ENCODE measurements around the gene SPARC.

DNA sequence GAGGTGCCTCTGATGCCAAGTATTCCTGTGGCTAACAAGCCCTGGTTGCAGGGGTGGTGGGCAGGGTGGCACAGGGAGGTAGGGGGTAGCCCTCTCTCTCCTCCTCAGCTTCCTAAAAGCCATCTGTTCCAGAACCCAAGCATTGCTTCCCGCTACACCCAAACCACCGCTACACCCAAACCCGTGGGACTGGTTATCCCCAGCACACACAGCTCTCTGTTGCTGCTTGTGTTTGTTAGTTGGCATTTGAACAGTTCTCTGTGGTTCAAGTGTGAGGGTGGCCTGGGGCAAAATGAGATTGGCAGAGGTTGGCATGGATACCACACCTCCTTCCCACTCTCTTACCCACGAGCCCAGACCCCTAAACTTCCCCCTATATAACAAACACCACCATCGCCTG, 40.4 kb downstream of the SPARC start:
- TF ChIP-seq, protein P1, sequence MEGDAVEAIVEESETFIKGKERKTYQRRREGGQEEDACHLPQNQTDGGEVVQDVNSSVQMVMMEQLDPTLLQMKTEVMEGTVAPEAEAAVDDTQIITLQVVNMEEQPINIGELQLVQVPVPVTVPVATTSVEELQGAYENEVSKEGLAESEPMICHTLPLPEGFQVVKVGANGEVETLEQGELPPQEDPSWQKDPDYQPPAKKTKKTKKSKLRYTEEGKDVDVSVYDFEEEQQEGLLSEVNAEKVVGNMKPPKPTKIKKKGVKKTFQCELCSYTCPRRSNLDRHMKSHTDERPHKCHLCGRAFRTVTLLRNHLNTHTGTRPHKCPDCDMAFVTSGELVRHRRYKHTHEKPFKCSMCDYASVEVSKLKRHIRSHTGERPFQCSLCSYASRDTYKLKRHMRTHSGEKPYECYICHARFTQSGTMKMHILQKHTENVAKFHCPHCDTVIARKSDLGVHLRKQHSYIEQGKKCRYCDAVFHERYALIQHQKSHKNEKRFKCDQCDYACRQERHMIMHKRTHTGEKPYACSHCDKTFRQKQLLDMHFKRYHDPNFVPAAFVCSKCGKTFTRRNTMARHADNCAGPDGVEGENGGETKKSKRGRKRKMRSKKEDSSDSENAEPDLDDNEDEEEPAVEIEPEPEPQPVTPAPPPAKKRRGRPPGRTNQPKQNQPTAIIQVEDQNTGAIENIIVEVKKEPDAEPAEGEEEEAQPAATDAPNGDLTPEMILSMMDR (optimal IDR thresholded peaks at IDR 0.05 in 1 of 3, IDR thresholded peaks at IDR 0.05 in 1 of 3, conservative IDR thresholded peaks at IDR 0.05 in 1 of 3; ENCODE audit: extremely low read depth in 1 of 3, insufficient read depth in 2 of 3, low read length in 3 of 3) = no peak
- no peak for TF ChIP-seq EZH2 (IDR thresholded peaks at IDR 0.05; ENCODE audit: low read length)

Measured in keratinocyte (primary cell).